Measurements from ENCODE around the gene MLH3. TPM values are rescaled to one million over a fixed set of nuclear protein-coding genes. Genes with fewer than 3 reads are reported as not detected.

MLH3 gene
- polyA plus RNA-seq, 1 donor from 2014 or later, result 17.3 TPM

- Histone ChIP-seq H3K79me2 (replicated peaks; ENCODE audit: insufficient read depth, low read length) (no peaks in the 10 kb centered on the region), H3K9ac (ENCODE audit: low read length) (no peak overlapping the region), H3F3A (ENCODE audit: insufficient read depth, low read length, poor library complexity, severe bottlenecking) (no peaks in the 10 kb centered on the region), H3K4me3 (ENCODE audit: low read length) (no peak overlapping the region), H3K9me3 (ENCODE audit: low read length) (no peaks in the 10 kb centered on the region), H3K4me2 (ENCODE audit: low read length) (no peak overlapping the region), H3K36me3 (ENCODE audit: insufficient read depth, low read length) (no peaks in the 10 kb centered on the region), H3K9me2 (ENCODE audit: insufficient read depth, low read length) (no peaks in the 10 kb centered on the region), H4K20me1 (ENCODE audit: insufficient read depth) (no peaks in the 10 kb centered on the region), H2AFZ (ENCODE audit: low read depth, low read length) (no peak overlapping the region), H3K27ac (ENCODE audit: low read length) (no peak overlapping the region), H3K27me3 (ENCODE audit: insufficient read depth, low read depth, low read length) (no peaks in the 10 kb centered on the region)
- TF ChIP-seq TAF1 (IDR thresholded peaks at IDR 0.05; ENCODE audit: low read depth) (no peak), RAD21 (conservative IDR thresholded peaks at IDR 0.05) (no peak), MXI1 (conservative IDR thresholded peaks at IDR 0.05; ENCODE audit: poor library complexity, severe bottlenecking) (no peak), EP300 (conservative IDR thresholded peaks at IDR 0.05; ENCODE audit: poor library complexity, severe bottlenecking) (no peak), CTCF (IDR thresholded peaks at IDR 0.05; ENCODE audit: poor library complexity, severe bottlenecking) (no peak), EZH2 (IDR thresholded peaks at IDR 0.05; ENCODE audit: borderline replicate concordance, insufficient read depth, low read length, poor library complexity, severe bottlenecking) (no peak), REST (IDR thresholded peaks at IDR 0.05; ENCODE audit: borderline replicate concordance) (no peak), POLR2AphosphoS5 (IDR thresholded peaks at IDR 0.05) (no peak), SMC3 (conservative IDR thresholded peaks at IDR 0.05; ENCODE audit: poor library complexity) (no peak)
Measured at GRCh38 chr14:75032939-75033338, 18.3 kb downstream of the MLH3 start.

GRCh38 chr14:75030147-75030546, 21.1 kb downstream of the MLH3 start:
- no peaks in the 10 kb centered on the region for H3K36me3 ChIP-seq (ENCODE audit: insufficient read depth, low read length)
- H2AFZ ChIP-seq (ENCODE audit: low read depth, low read length), result no peak overlapping the region
- no peaks in the 10 kb centered on the region for H3K79me2 ChIP-seq (replicated peaks; ENCODE audit: insufficient read depth, low read length)
- H3K9me2 ChIP-seq (ENCODE audit: insufficient read depth, low read length), result no peaks in the 10 kb centered on the region
- H3F3A ChIP-seq (ENCODE audit: insufficient read depth, low read length, poor library complexity, severe bottlenecking), result no peaks in the 10 kb centered on the region
- no peaks in the 10 kb centered on the region for H3K27me3 ChIP-seq (ENCODE audit: insufficient read depth, low read depth, low read length)
- H3K9ac ChIP-seq (ENCODE audit: low read length), result no peak overlapping the region
- no peak overlapping the region for H3K4me2 ChIP-seq (ENCODE audit: low read length)
- H4K20me1 ChIP-seq (ENCODE audit: insufficient read depth), result no peaks in the 10 kb centered on the region
- TF ChIP-seq EP300 (conservative IDR thresholded peaks at IDR 0.05; ENCODE audit: poor library complexity, severe bottlenecking) (no peak), MXI1 (conservative IDR thresholded peaks at IDR 0.05; ENCODE audit: poor library complexity, severe bottlenecking) (no peak), TAF1 (IDR thresholded peaks at IDR 0.05; ENCODE audit: low read depth) (no peak), REST (IDR thresholded peaks at IDR 0.05; ENCODE audit: borderline replicate concordance) (no peak), POLR2AphosphoS5 (IDR thresholded peaks at IDR 0.05) (no peak), RAD21 (conservative IDR thresholded peaks at IDR 0.05) (no peak), SMC3 (conservative IDR thresholded peaks at IDR 0.05; ENCODE audit: poor library complexity) (no peak), EZH2 (IDR thresholded peaks at IDR 0.05; ENCODE audit: borderline replicate concordance, insufficient read depth, low read length, poor library complexity, severe bottlenecking) (no peak), CTCF (IDR thresholded peaks at IDR 0.05; ENCODE audit: poor library complexity, severe bottlenecking) (no peak)
- H3K27ac ChIP-seq (ENCODE audit: low read length), result no peak overlapping the region
- no peaks in the 10 kb centered on the region for H3K9me3 ChIP-seq (ENCODE audit: low read length)
- no peak overlapping the region for H3K4me3 ChIP-seq (ENCODE audit: low read length)

Data from neural cell (in vitro differentiated cells).